Gastrocnemius medialis (tissue), 4 donors: Measurements from ENCODE around the gene NPEPPS. TPM values are rescaled to one million over a fixed set of nuclear protein-coding genes. Genes with fewer than 3 reads are reported as not detected.

ENCODE experiments used
- ATAC-seq, 2 donors: fragments of 150-250 bp; one replicate each; pipeline ENCODE4 v1.9.1; 2016
- DNase-seq, 2 donors: peaks; one replicate each; pipeline ENCODE4 v3.0.0-alpha.2; 2019
- H3K27ac ChIP-seq, 4 donors: fragments of 200-600 bp; sonication (generic); 1 replicate in 1 of 4; 2 replicates in 3 of 4; pipeline ENCODE4 v1.5.1; 2016 to 2018; ENCODE audit warnings: mild to moderate bottlenecking in 2 of 4, moderate library complexity in 1 of 4
- H3K27me3 ChIP-seq, 3 donors: fragments of 200-600 bp; sonication (generic) in 2 of 3; 1 replicate in 1 of 3; 2 replicates in 2 of 3; pipeline versions ENCODE4 v1.5.1 to v1.6.0; 2016 to 2019; ENCODE audit warnings: mild to moderate bottlenecking in 1 of 3, moderate library complexity in 1 of 3
- H3K36me3 ChIP-seq, 2 donors: fragments of 200-600 bp; sonication (generic) in 1 of 2; one replicate each; pipeline ENCODE4 v1.5.1; 2017 to 2018
- H3K4me1 ChIP-seq, 2 donors: fragments of 200-600 bp; sonication (generic) in 1 of 2; one replicate each; pipeline ENCODE4 v1.5.1; 2016 to 2017; ENCODE audit warnings: mild to moderate bottlenecking in 2 of 2
- H3K4me3 ChIP-seq, 4 donors: fragments of 200-600 bp; sonication (generic) in 3 of 4; 1 replicate in 1 of 4; 2 replicates in 3 of 4; pipeline ENCODE4 v1.5.1; 2016 to 2019; ENCODE audit warnings: mild to moderate bottlenecking in 2 of 4
- H3K9me3 ChIP-seq, 3 donors: fragments of 200-600 bp; sonication (generic) in 2 of 3; 1 replicate in 1 of 3; 2 replicates in 2 of 3; pipeline ENCODE4 v1.5.1; 2016 to 2019
- CTCF ChIP-seq, 5 experiments: fragments of 450-650 bp in 3 of 5; fragments of 200-600 bp in 2 of 5; sonication (generic) in 2 of 5; IDR thresholded peaks in 4 of 5; conservative IDR thresholded peaks in 1 of 5; 1 replicate in 4 of 5; 2 replicates in 1 of 5; pipeline ENCODE4 v1.5.1; 2016 to 2019; ENCODE audit warnings: antibody characterized with exemption in 5 of 5, mild to moderate bottlenecking in 3 of 5, moderate library complexity in 3 of 5
- POLR2A ChIP-seq, 2 donors: fragments of 450-650 bp; IDR thresholded peaks; one replicate each; pipeline ENCODE4 v1.6.1; 2017; ENCODE audit warnings: antibody characterized with exemption in 2 of 2, mild to moderate bottlenecking in 2 of 2, moderate library complexity in 2 of 2
- in situ Hi-C, 4 donors: fragments of 200-750 bp; cut with MboI; loops; one replicate each; pipeline versions ENCODE4 v1.15.0 to v1.8.0; 2017; ENCODE audit warnings: low sequenced_read_pairs in 4 of 4
- intact Hi-C: fragments of 100-400 bp; cut with DNase I; formaldehyde crosslinking; loops from one replicate; pipeline ENCODE4 v1.15.1; 2023; ENCODE audit warnings: low total_unique reads
- total RNA-seq, 4 donors: library from RNA; depleted of rRNA; stranded (reverse); fragments of >200 nt; gene quantifications; one replicate each; pipeline versions ENCODE4 v1.1.0 to v1.2.3, GENCODE V29; 2016

The NPEPPS gene
- total RNA-seq, 4 donors from 2014 or later, result 116 to 186 (median 157) TPM

GRCh38 chr17:47622180-47622549, 91.3 kb downstream of the NPEPPS start:
- in situ Hi-C loops (loop anchor here in 2 of 4 donors (25.0 kb wide), 3 partner anchors 110 to 485 kb away; no protein-coding TSS in a partner anchor), intact Hi-C loops (no loop called here)
- DNase-seq (no peak), ATAC-seq (no peak)
- peak overlapping the region; percentile 74 to 88 (median 80) for H3K27ac ChIP-seq
- no peaks in the 10 kb centered on the region for H3K9me3 ChIP-seq
- H3K4me3 ChIP-seq, result no peak overlapping the region
- no peaks in the 10 kb centered on the region for H3K27me3 ChIP-seq
- H3K36me3 ChIP-seq, result peaks cover 0 to 46% of the 10 kb centered on the region in 2 donors
- no peak for TF ChIP-seq CTCF (IDR thresholded peaks at IDR 0.05 in 4 of 5, conservative IDR thresholded peaks at IDR 0.05 in 1 of 5)
- no peak for TF ChIP-seq POLR2A (IDR thresholded peaks at IDR 0.05)
- peaks cover 30 to 40% of the 10 kb centered on the region in 2 donors for H3K4me1 ChIP-seq

GRCh38 chr17:47624727-47625068, 93.8 kb downstream of the NPEPPS start:
- ATAC-seq (no peak), DNase-seq (no peak)
- intact Hi-C loops, result no loop called here
- Histone ChIP-seq H3K27ac (no peak overlapping the region), H3K9me3 (no peaks in the 10 kb centered on the region), H3K36me3 (peaks cover 0 to 25% of the 10 kb centered on the region in 2 donors), H3K4me3 (no peak overlapping the region), H3K27me3 (no peaks in the 10 kb centered on the region), H3K4me1 (peaks cover 27 to 34% of the 10 kb centered on the region in 2 donors)
- no peak for TF ChIP-seq POLR2A (IDR thresholded peaks at IDR 0.05)
- in situ Hi-C loops, result loop anchor here in 2 of 4 donors (25.0 kb wide), 3 partner anchors 112 to 487 kb away; no protein-coding TSS in a partner anchor

GRCh38 chr17:47628014-47628566, 97.2 kb downstream of the NPEPPS start:
- Histone ChIP-seq H3K9me3 (no peaks in the 10 kb centered on the region), H3K27me3 (no peaks in the 10 kb centered on the region), H3K4me1 (no peaks in the 10 kb centered on the region), H3K27ac (no peak overlapping the region), H3K36me3 (peaks cover 0 to 19% of the 10 kb centered on the region in 2 donors), H3K4me3 (no peak overlapping the region)
- in situ Hi-C loops, result no loop called here
- DNase-seq (no peak), ATAC-seq (no peak)
- intact Hi-C loops, result no loop called here
- TF ChIP-seq CTCF (IDR thresholded peaks at IDR 0.05 in 4 of 5, conservative IDR thresholded peaks at IDR 0.05 in 1 of 5), result no peak
- no peak for TF ChIP-seq POLR2A (IDR thresholded peaks at IDR 0.05)

- no peaks in the 10 kb centered on the region for H3K9me3 ChIP-seq
- in situ Hi-C loops (no loop called here), intact Hi-C loops (no loop called here)
- H3K4me3 ChIP-seq, result no peak overlapping the region
- TF ChIP-seq CTCF (IDR thresholded peaks at IDR 0.05 in 4 of 5, conservative IDR thresholded peaks at IDR 0.05 in 1 of 5) (no peak), POLR2A (IDR thresholded peaks at IDR 0.05) (no peak)
- H3K27me3 ChIP-seq, result no peaks in the 10 kb centered on the region
- no peaks in the 10 kb centered on the region for H3K4me1 ChIP-seq
- DNase-seq, result no peak
- ATAC-seq, result no peak
- H3K36me3 ChIP-seq, result peaks cover 0 to 4% of the 10 kb centered on the region in 2 donors
- no peak overlapping the region for H3K27ac ChIP-seq
Observed at GRCh38 chr17:47629826-47630225, 98.9 kb downstream of the NPEPPS start.

- ATAC-seq, result no peak
- intact Hi-C loops (no loop called here), in situ Hi-C loops (no loop called here)
- no peaks in the 10 kb centered on the region for H3K36me3 ChIP-seq
- H3K9me3 ChIP-seq, result no peaks in the 10 kb centered on the region
- H3K27me3 ChIP-seq, result no peaks in the 10 kb centered on the region
- no peak for TF ChIP-seq CTCF (IDR thresholded peaks at IDR 0.05 in 4 of 5, conservative IDR thresholded peaks at IDR 0.05 in 1 of 5)
- TF ChIP-seq POLR2A (IDR thresholded peaks at IDR 0.05), result no peak
- DNase-seq, result no peak
- no peak overlapping the region for H3K27ac ChIP-seq
- H3K4me1 ChIP-seq, result peaks cover 0 to under 1% of the 10 kb centered on the region in 2 donors
- no peak overlapping the region for H3K4me3 ChIP-seq
Observed at GRCh38 chr17:47630614-47631013, 99.7 kb downstream of the NPEPPS start.
